DOHH2 (cell line): Measurements from ENCODE around the gene TGM6.

Source experiments
- H3F3A ChIP-seq: fragments of 200-600 bp; sonication (generic), shearing (Covaris generic); 2 replicates; pipeline ENCODE4 v1.6.0; 2016; ENCODE audit warnings: antibody characterized with exemption, mild to moderate bottlenecking; ENCODE audit not compliant: control insufficient read depth, insufficient read depth
- H3K27ac ChIP-seq: fragments of 200-600 bp; sonication (generic); 2 replicates; pipeline ENCODE4 v1.5.1; 2014; ENCODE audit warnings: low read depth, mild to moderate bottlenecking, low read length, moderate library complexity
- H3K27me3 ChIP-seq: fragments of 200-600 bp; sonication (generic); 2 replicates; pipeline ENCODE4 v1.6.1; 2014; ENCODE audit warnings: mild to moderate bottlenecking, low read length, mixed read lengths; ENCODE audit not compliant: control insufficient read depth
- H3K36me3 ChIP-seq: fragments of 200-600 bp; sonication (generic); 2 replicates; pipeline ENCODE4 v1.6.1; 2014; ENCODE audit warnings: mild to moderate bottlenecking, low read length, moderate library complexity, mixed read lengths; ENCODE audit not compliant: control insufficient read depth
- H3K4me1 ChIP-seq: fragments of 200-600 bp; sonication (generic); 2 replicates; pipeline ENCODE4 v1.6.1; 2014; ENCODE audit warnings: mild to moderate bottlenecking, low read length, mixed read lengths; ENCODE audit not compliant: control insufficient read depth
- H3K4me2 ChIP-seq: fragments of 200-600 bp; sonication (generic); 2 replicates; pipeline ENCODE4 v1.6.0; 2014; ENCODE audit warnings: mild to moderate bottlenecking, low read length, moderate library complexity
- H3K4me3 ChIP-seq: fragments of 200-600 bp; sonication (generic); 2 replicates; pipeline ENCODE4 v1.5.1; 2014; ENCODE audit warnings: mild to moderate bottlenecking, low read length, mixed read lengths
- H3K79me2 ChIP-seq: fragments of 200-600 bp; sonication (generic); 2 replicates; pipeline ENCODE4 v1.6.1; 2014; ENCODE audit warnings: mild to moderate bottlenecking, low read length, mixed read lengths; ENCODE audit not compliant: control insufficient read depth
- H3K9me2 ChIP-seq: fragments of 200-600 bp; sonication (generic); replicated peaks from 2 replicates; pipeline ENCODE4 v1.6.1; 2014; ENCODE audit warnings: mild to moderate bottlenecking, low read length, mixed read lengths; ENCODE audit not compliant: control insufficient read depth
- H3K9me3 ChIP-seq: fragments of 200-600 bp; sonication (generic); 2 replicates; pipeline ENCODE4 v1.6.1; 2014; ENCODE audit warnings: antibody characterized with exemption, low read length, mixed read lengths; ENCODE audit not compliant: control insufficient read depth, insufficient read depth
- H4K20me1 ChIP-seq: fragments of 200-600 bp; sonication (generic); 2 replicates; pipeline ENCODE4 v1.6.0; 2014; ENCODE audit warnings: low read depth, mild to moderate bottlenecking, antibody characterized with exemption, low read length, moderate library complexity; ENCODE audit not compliant: control insufficient read depth, insufficient read depth
- EZH2phosphoT487 ChIP-seq: fragments of 200-600 bp; sonication (generic); IDR thresholded peaks from 2 replicates; pipeline ENCODE4 v1.6.1; 2017; ENCODE audit warnings: borderline replicate concordance, mild to moderate bottlenecking, antibody characterized with exemption, low read length, moderate library complexity, mixed read lengths
- TF ChIP-seq, protein P1 (sequence below): fragments of 200-600 bp; sonication (generic); IDR thresholded peaks from one replicate; pipeline ENCODE4 v1.5.1; 2014; ENCODE audit warnings: antibody characterized with exemption, mild to moderate bottlenecking, low read depth, low read length; ENCODE audit not compliant: poor library complexity, severe bottlenecking

The TGM6 gene

DNA sequence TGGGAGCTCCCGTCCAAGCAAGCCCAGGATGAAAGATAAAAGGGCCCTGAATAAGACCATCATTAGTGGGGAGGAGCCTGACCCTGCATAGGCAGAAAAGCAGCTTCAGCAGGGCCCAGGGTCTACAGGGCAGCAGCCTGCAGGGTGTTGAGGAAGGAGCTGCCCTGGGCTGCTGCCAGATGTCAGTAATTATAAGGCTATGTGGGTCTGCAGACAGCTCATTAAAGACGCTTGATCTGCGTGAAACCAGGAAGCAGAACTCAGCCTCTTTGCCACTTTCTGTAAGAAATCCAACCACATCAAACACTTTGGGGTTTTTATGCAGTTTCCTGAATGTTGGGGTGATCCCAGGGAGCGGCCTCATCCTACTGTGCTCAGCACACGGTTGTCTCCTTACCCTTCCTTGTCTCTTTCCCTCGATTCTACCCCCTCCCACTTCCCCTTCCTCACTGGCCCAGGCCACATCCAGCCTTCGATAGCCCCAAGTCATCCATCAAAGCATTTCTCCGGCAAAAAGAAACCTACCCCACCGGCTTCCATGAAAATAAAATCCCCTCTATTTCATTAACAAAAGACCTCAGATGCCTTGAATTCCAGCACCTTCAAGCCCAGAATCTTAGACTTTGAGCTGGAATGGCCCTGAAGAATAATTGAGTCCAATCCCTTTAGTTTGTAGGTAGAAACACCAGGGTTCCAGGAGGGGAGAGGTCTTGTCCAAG, 1.0 kb upstream of the TGM6 start:
- H4K20me1 ChIP-seq, result no peaks in the 10 kb centered on the region
- H3K36me3 ChIP-seq, result no peaks in the 10 kb centered on the region
- no peak overlapping the region for H3K27ac ChIP-seq
- no peaks in the 10 kb centered on the region for H3K9me3 ChIP-seq
- H3K9me2 ChIP-seq, result no peaks in the 10 kb centered on the region
- no peak overlapping the region for H3K4me2 ChIP-seq
- H3K4me3 ChIP-seq, result no peak overlapping the region
- no peaks in the 10 kb centered on the region for H3F3A ChIP-seq
- H3K79me2 ChIP-seq, result no peaks in the 10 kb centered on the region
- no peaks in the 10 kb centered on the region for H3K27me3 ChIP-seq
- peaks cover 5% of the 10 kb centered on the region for H3K4me1 ChIP-seq
- TF ChIP-seq, protein P1, sequence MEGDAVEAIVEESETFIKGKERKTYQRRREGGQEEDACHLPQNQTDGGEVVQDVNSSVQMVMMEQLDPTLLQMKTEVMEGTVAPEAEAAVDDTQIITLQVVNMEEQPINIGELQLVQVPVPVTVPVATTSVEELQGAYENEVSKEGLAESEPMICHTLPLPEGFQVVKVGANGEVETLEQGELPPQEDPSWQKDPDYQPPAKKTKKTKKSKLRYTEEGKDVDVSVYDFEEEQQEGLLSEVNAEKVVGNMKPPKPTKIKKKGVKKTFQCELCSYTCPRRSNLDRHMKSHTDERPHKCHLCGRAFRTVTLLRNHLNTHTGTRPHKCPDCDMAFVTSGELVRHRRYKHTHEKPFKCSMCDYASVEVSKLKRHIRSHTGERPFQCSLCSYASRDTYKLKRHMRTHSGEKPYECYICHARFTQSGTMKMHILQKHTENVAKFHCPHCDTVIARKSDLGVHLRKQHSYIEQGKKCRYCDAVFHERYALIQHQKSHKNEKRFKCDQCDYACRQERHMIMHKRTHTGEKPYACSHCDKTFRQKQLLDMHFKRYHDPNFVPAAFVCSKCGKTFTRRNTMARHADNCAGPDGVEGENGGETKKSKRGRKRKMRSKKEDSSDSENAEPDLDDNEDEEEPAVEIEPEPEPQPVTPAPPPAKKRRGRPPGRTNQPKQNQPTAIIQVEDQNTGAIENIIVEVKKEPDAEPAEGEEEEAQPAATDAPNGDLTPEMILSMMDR, result no peak
- no peak for TF ChIP-seq EZH2phosphoT487

DNA sequence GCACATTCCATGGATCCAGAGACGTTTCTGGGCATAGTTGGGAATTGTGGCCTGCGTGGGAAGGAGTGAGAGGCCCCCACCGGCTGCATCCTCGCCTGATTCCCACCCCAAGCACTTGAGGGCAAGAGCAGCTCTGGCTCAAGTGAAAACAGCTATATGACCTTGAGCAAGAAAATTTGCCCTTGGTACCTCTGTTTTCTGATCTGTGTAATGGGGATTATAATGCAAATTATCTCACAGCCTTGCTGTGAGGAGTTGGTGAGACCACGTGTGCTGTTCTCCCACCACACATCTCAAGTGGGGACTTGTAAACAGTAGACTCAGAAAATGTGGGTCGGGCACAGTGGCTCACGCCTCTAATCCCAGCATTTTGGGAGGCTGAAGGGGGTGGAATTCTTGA, 602 bp downstream of the TGM6 start:
- H3K79me2 ChIP-seq, result no peaks in the 10 kb centered on the region
- no peaks in the 10 kb centered on the region for H3K36me3 ChIP-seq
- no peaks in the 10 kb centered on the region for H3K27me3 ChIP-seq
- no peak overlapping the region for H3K27ac ChIP-seq
- peaks cover 5% of the 10 kb centered on the region for H3K4me1 ChIP-seq
- H3K4me3 ChIP-seq, result no peak overlapping the region
- H3K9me2 ChIP-seq, result no peaks in the 10 kb centered on the region
- no peaks in the 10 kb centered on the region for H3F3A ChIP-seq
- no peaks in the 10 kb centered on the region for H3K9me3 ChIP-seq
- H4K20me1 ChIP-seq, result no peaks in the 10 kb centered on the region
- no peak overlapping the region for H3K4me2 ChIP-seq
- no peak for TF ChIP-seq EZH2phosphoT487
- TF ChIP-seq, protein P1, result no peak

DNA sequence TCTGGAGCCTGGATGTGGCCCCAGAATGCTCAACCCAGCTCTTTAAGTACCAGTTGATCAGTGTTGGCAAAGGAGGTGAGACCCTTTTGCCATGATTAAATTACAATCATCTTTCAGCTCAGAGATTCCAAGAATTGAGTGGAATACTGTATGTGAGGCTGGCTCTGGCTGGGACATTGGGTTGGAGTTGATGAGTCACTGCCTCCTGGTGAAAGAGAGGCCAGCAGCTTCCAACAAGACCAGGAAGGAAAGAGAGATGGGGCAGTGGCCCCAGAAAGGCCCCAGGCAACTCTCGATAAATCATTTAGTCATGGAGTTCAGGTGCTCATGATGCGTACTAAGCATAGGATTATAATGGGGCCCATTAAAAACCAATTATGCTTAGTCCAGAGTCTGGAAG, 2.1 kb downstream of the TGM6 start:
- Histone ChIP-seq H3K9me2 (no peaks in the 10 kb centered on the region), H3K27ac (no peak overlapping the region), H4K20me1 (no peaks in the 10 kb centered on the region), H3F3A (no peaks in the 10 kb centered on the region), H3K4me3 (no peak overlapping the region), H3K79me2 (no peaks in the 10 kb centered on the region), H3K9me3 (peaks cover 6% of the 10 kb centered on the region), H3K36me3 (no peaks in the 10 kb centered on the region), H3K4me2 (no peak overlapping the region), H3K27me3 (no peaks in the 10 kb centered on the region), H3K4me1 (peaks cover 5% of the 10 kb centered on the region)
- no peak for TF ChIP-seq EZH2phosphoT487
- TF ChIP-seq, protein P1, result no peak
